ENCODE measurements around the gene C10orf67. TPM values are rescaled to one million over a fixed set of nuclear protein-coding genes. Genes with fewer than 3 reads are reported as not detected.
"Not testable (repeated sequence)": the region's sequence is repeated elsewhere in the genome, so short reads cannot be mapped to it uniquely, and the experiment has no call there.

The C10orf67 gene
- total and polyA plus RNA-seq, 5 donors: 0.18 to 0.66 (median 0.33) TPM

DNA sequence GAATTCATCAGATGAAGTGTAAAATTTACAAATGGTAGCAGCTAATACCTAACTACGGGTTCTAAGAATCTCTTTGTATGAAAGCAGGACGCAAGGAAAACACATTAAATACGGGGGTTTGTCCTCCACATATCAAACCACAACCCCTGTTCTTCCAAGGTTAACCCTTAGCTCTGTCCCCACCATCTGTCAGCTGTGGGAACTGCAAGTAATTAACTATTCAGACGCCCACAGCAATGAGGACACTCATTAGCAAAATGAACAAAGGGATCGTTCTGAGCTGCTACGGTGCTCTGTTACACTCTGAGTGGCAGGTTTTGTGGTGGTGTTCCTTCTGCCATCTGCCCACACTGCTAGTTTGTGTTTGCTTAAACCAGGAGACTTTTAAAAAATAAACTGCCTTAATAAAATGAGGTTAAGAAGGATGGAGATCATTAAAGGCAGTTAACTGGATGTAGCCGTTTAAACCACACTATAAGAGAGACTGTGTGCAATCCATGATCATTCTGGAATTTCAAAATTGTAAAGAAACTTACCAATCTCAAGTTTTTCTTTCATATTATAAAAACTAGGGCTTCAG, 51.4 kb downstream of the C10orf67 start:
- intact Hi-C loops (cut with DNase I): no loop called here
- ATAC-seq: no peak

GRCh38 chr10:23291551-23292334, 52.9 kb downstream of the C10orf67 start:
- 54% methylated on average over 13 of the region's 13 CpGs for WGBS
- no peak for ATAC-seq
- intact Hi-C loops (cut with DNase I): no loop called here

More for the DNA sequence above, 51.4 kb downstream of the C10orf67 start:
- Histone ChIP-seq H3K4me1 (ENCODE audit: control insufficient read depth, insufficient read depth, low read length) (no peaks in the 10 kb centered on the region), H3K9me3 (ENCODE audit: control insufficient read depth, low read length) (no peaks in the 10 kb centered on the region), H3K4me3 (ENCODE audit: low read length) (no peak overlapping the region), H3K27ac (ENCODE audit: low read length) (no peak overlapping the region), H3K27me3 (ENCODE audit: control insufficient read depth, insufficient read depth) (no peaks in the 10 kb centered on the region)
- WGBS: 20% methylated on average over 7 of the region's 7 CpGs
- no peak for DNase-seq

DNA sequence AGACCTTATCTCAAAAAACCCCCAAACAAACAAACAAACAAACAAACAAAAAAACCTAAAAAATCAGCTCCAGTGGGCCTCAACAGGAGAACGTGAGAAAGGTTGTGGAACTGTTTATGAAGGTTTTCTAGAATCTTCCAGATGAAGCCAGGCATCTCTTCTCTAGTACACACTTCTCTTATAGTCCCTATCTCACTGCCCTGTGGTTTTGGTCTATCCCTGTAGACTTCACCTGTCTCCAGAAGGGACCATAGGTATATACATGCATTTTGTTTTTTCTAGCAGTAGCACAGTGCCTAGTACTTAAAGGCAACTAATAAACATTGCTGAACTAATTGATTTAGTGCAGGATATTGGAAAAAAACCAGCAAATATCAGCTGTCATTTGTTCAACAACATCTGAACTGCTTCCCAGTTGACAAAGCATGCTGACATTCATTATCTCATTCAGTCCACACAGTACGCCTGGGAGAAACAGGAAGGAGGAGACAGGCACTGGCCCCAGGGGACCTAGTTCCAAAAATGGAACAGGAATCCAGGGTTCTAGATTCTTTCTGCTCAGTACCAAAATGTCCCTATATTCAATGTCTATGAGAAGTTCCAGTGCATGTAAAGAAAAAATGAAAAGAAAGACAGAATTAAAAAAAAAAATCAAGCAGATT, 59.8 kb downstream of the C10orf67 start:
- Histone ChIP-seq H3K27ac (ENCODE audit: low read length) (no peak overlapping the region), H3K4me1 (ENCODE audit: control insufficient read depth, insufficient read depth, low read length) (no peaks in the 10 kb centered on the region), H3K4me3 (ENCODE audit: low read length) (no peak overlapping the region), H3K27me3 (ENCODE audit: control insufficient read depth, insufficient read depth) (no peaks in the 10 kb centered on the region), H3K9me3 (ENCODE audit: control insufficient read depth, low read length) (no peaks in the 10 kb centered on the region)
- intact Hi-C loops (cut with DNase I): no loop called here
- 27% methylated on average over 2 of the region's 2 CpGs for WGBS
- DNase-seq (no peak), ATAC-seq (no peak)

More at GRCh38 chr10:23291551-23292334, 52.9 kb downstream of the C10orf67 start:
- H3K9me3 ChIP-seq (ENCODE audit: control insufficient read depth, low read length): no peaks in the 10 kb centered on the region
- H3K4me3 ChIP-seq (ENCODE audit: low read length): no peak overlapping the region
- no peaks in the 10 kb centered on the region for H3K27me3 ChIP-seq (ENCODE audit: control insufficient read depth, insufficient read depth)
- no peak overlapping the region for H3K27ac ChIP-seq (ENCODE audit: low read length)
- no peak for DNase-seq
- no peaks in the 10 kb centered on the region for H3K4me1 ChIP-seq (ENCODE audit: control insufficient read depth, insufficient read depth, low read length)

GRCh38 chr10:23284155-23284554, 60.4 kb downstream of the C10orf67 start:
- no peaks in the 10 kb centered on the region for H3K27me3 ChIP-seq (ENCODE audit: control insufficient read depth, insufficient read depth)
- no peak overlapping the region for H3K27ac ChIP-seq (ENCODE audit: low read length)
- H3K4me3 ChIP-seq (ENCODE audit: low read length): no peak overlapping the region
- WGBS: 72% methylated on average over 3 of the region's 3 CpGs
- intact Hi-C loops (cut with DNase I): no loop called here
- H3K9me3 ChIP-seq (ENCODE audit: control insufficient read depth, low read length): no peaks in the 10 kb centered on the region
- no peaks in the 10 kb centered on the region for H3K4me1 ChIP-seq (ENCODE audit: control insufficient read depth, insufficient read depth, low read length)
- DNase-seq: no peak
- ATAC-seq: no peak

DNA sequence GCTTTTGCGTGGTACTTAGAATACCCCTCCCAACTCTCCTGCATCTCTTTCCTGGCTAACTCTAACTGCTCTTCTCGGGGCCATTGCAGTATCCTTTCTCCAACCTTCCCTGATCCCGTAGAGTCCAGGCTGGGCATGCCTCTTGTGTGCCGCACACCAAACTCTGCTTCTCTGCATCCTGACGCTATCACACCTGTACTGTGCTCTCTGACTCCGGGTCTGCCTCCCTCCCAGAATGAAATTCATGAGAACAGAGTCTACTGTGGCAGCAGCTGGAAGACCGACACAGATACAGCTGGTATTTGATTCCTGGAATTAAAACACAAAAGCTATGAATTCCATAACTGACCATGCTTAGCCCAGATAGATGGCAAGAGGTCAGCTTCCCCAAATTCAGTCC, 60.9 kb downstream of the C10orf67 start:
- no peak overlapping the region for H3K4me3 ChIP-seq (ENCODE audit: low read length)
- 67% methylated on average over 7 of the region's 7 CpGs for WGBS

GRCh38 chr10:23281044-23281433, 63.6 kb downstream of the C10orf67 start:
- Histone ChIP-seq H3K4me3 (ENCODE audit: low read length) (no peak overlapping the region), H3K27me3 (ENCODE audit: control insufficient read depth, insufficient read depth) (no peaks in the 10 kb centered on the region), H3K27ac (ENCODE audit: low read length) (no peak overlapping the region), H3K9me3 (ENCODE audit: control insufficient read depth, low read length) (no peaks in the 10 kb centered on the region), H3K4me1 (ENCODE audit: control insufficient read depth, insufficient read depth, low read length) (no peaks in the 10 kb centered on the region)
- DNase-seq (no peak), ATAC-seq (no peak)
- 40% methylated on average over 6 of the region's 6 CpGs for WGBS
- intact Hi-C loops (cut with DNase I): no loop called here

More for the DNA sequence above, 60.9 kb downstream of the C10orf67 start:
- ATAC-seq (no peak), DNase-seq (no peak)
- Histone ChIP-seq H3K4me1 (ENCODE audit: control insufficient read depth, insufficient read depth, low read length) (no peaks in the 10 kb centered on the region), H3K27ac (ENCODE audit: low read length) (no peak overlapping the region), H3K27me3 (ENCODE audit: control insufficient read depth, insufficient read depth) (no peaks in the 10 kb centered on the region), H3K9me3 (ENCODE audit: control insufficient read depth, low read length) (no peaks in the 10 kb centered on the region)
- intact Hi-C loops (cut with DNase I): no loop called here

GRCh38 chr10:23280419-23281043, 64.1 kb downstream of the C10orf67 start:
- WGBS: 27% methylated on average over 7 of the region's 7 CpGs
- DNase-seq: no peak
- no peak for ATAC-seq

GRCh38 chr10:23275355-23275754, 69.2 kb downstream of the C10orf67 start:
- no peak overlapping the region for H3K27ac ChIP-seq (ENCODE audit: low read length)
- H3K9me3 ChIP-seq (ENCODE audit: control insufficient read depth, low read length): no peaks in the 10 kb centered on the region
- H3K4me1 ChIP-seq (ENCODE audit: control insufficient read depth, insufficient read depth, low read length): no peaks in the 10 kb centered on the region
- intact Hi-C loops (cut with DNase I): no loop called here
- DNase-seq (no peak), ATAC-seq (no peak)
- no peak overlapping the region for H3K4me3 ChIP-seq (ENCODE audit: low read length)
- H3K27me3 ChIP-seq (ENCODE audit: control insufficient read depth, insufficient read depth): no peaks in the 10 kb centered on the region
- 61% methylated on average over 2 of the region's 2 CpGs for WGBS

More at GRCh38 chr10:23280419-23281043, 64.1 kb downstream of the C10orf67 start:
- intact Hi-C loops (cut with DNase I): no loop called here
- Histone ChIP-seq H3K27ac (ENCODE audit: low read length) (no peak overlapping the region), H3K4me3 (ENCODE audit: low read length) (no peak overlapping the region), H3K9me3 (ENCODE audit: control insufficient read depth, low read length) (no peaks in the 10 kb centered on the region), H3K4me1 (ENCODE audit: control insufficient read depth, insufficient read depth, low read length) (no peaks in the 10 kb centered on the region), H3K27me3 (ENCODE audit: control insufficient read depth, insufficient read depth) (no peaks in the 10 kb centered on the region)

- H3K9me3 ChIP-seq (ENCODE audit: control insufficient read depth, low read length); H3K27me3 ChIP-seq (ENCODE audit: control insufficient read depth, insufficient read depth); intact Hi-C loops (cut with DNase I); H3K4me3 ChIP-seq (ENCODE audit: low read length); H3K27ac ChIP-seq (ENCODE audit: low read length); DNase-seq; ATAC-seq; H3K4me1 ChIP-seq (ENCODE audit: control insufficient read depth, insufficient read depth, low read length): not testable (repeated sequence)
- 87% methylated on average over 9 of the region's 9 CpGs for WGBS
These were observed 70.4 kb downstream of the C10orf67 start for GRCh38 chr10:23274179-23274578.

- DNase-seq (no peak), ATAC-seq (no peak)
- Histone ChIP-seq H3K9me3 (ENCODE audit: control insufficient read depth, low read length) (no peaks in the 10 kb centered on the region), H3K27ac (ENCODE audit: low read length) (no peak overlapping the region), H3K27me3 (ENCODE audit: control insufficient read depth, insufficient read depth) (no peaks in the 10 kb centered on the region), H3K4me1 (ENCODE audit: control insufficient read depth, insufficient read depth, low read length) (no peaks in the 10 kb centered on the region), H3K4me3 (ENCODE audit: low read length) (no peak overlapping the region)
- intact Hi-C loops (cut with DNase I): no loop called here
- 81% methylated on average over 3 of the region's 3 CpGs for WGBS
These were observed 74.1 kb downstream of the C10orf67 start for GRCh38 chr10:23270531-23270930.
